ENCODE data around the gene CORO1C.

Gene CORO1C

GRCh38 chr12:108642269-108642870, 88.9 kb downstream of the CORO1C start:
- H3K4me3 ChIP-seq (replicated peaks in 1 of 2; ENCODE audit: low read depth in 2 of 2, low read length in 2 of 2): no peak overlapping the region
- DNase-seq (ENCODE audit: low read depth in 2 of 2): no peak
- TF ChIP-seq CTCF (IDR thresholded peaks at IDR 0.05; ENCODE audit: low read depth, low read length): no peak

GRCh38 chr12:108641446-108642268, 89.7 kb downstream of the CORO1C start:
- no peak overlapping the region for H3K4me3 ChIP-seq (replicated peaks in 1 of 2; ENCODE audit: low read depth in 2 of 2, low read length in 2 of 2)
- DNase-seq (ENCODE audit: low read depth in 2 of 2): no peak
- no peak for TF ChIP-seq CTCF (IDR thresholded peaks at IDR 0.05; ENCODE audit: low read depth, low read length)

GRCh38 chr12:108640802-108641445, 90.4 kb downstream of the CORO1C start:
- no peak for TF ChIP-seq CTCF (IDR thresholded peaks at IDR 0.05; ENCODE audit: low read depth, low read length)
- peak; percentile 52 to 61 for DNase-seq (ENCODE audit: low read depth in 2 of 2)
- no peak overlapping the region for H3K4me3 ChIP-seq (replicated peaks in 1 of 2; ENCODE audit: low read depth in 2 of 2, low read length in 2 of 2)

GRCh38 chr12:108638997-108639822, 92.1 kb downstream of the CORO1C start:
- TF ChIP-seq CTCF (IDR thresholded peaks at IDR 0.05; ENCODE audit: low read depth, low read length): no peak
- DNase-seq (ENCODE audit: low read depth in 2 of 2): no peak
- H3K4me3 ChIP-seq (replicated peaks in 1 of 2; ENCODE audit: low read depth in 2 of 2, low read length in 2 of 2): no peak overlapping the region

GRCh38 chr12:108638141-108638827, 93.0 kb downstream of the CORO1C start:
- TF ChIP-seq CTCF (IDR thresholded peaks at IDR 0.05; ENCODE audit: low read depth, low read length): no peak
- DNase-seq (ENCODE audit: low read depth in 2 of 2): no peak
- no peak overlapping the region for H3K4me3 ChIP-seq (replicated peaks in 1 of 2; ENCODE audit: low read depth in 2 of 2, low read length in 2 of 2)
